NCI-H146 (cell line): Measurements from ENCODE around the gene DYNC2H1.
"Not testable (repeated sequence)": the region's sequence is repeated elsewhere in the genome, so short reads cannot be mapped to it uniquely, and the experiment has no call there.

Source experiments
- DNase-seq: peaks from one replicate; lab custom pipeline; 2025; lab: John Stamatoyannopoulos, UW

The DYNC2H1 gene

DNA sequence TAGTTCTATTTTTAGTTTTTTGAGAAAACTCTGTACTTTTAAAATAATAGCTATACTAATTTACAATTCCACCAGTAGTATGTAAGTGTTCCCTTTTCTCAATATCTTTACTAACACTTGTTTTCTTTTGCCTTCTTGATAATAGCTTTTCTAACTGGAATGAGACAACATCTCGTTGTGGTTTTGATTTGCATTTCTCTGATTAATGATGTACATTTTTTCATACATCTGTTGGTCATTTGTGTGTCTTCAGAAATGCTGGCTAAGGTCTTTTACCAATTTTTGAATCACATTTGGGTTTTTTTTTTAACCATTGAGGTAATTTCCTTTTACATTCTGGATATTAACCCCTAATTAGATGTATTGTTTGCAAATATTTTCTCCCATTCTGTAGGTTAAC, 258.9 kb downstream of the DYNC2H1 start:
- DNase-seq = no peak

DNA sequence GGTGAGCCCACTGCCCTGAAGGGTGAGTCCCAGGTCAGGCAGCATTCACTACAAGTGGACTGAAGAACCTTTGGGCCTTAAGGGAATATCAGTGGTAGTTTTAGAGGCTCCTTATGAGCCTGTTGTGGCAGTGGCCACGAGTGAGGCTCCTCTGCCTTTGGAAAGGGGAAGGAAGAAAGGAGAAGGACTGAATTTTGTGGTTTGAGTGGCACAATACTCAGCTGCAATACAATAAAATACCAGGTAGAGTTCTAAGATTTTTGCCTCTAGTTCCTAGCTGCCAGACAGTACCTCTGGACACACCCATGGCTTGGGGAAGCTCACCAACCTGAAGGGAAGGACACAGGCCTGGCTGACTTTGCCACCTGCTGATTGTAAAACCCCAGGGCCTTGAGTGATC, 260.9 kb downstream of the DYNC2H1 start:
- DNase-seq = no peak

DNA sequence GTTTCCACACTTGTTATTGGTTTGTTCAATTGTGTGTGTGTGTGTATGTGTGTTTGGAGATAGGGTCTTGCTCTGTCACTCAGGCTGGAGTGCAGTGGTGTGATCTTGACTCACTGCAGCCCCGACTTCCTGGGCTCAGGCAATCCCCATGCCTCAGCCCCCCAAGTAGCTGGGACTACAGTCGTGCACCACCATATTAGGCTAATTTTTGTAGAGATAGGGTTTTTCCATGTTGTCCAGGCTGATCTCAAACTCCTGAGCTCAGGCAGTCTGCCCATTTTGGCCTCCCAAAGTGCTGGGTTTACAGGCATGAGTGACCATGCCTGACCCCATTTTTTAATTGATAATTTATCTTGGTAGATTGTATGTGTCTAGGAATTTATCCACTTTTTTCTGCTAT, 263.7 kb downstream of the DYNC2H1 start:
- DNase-seq = no peak

DNA sequence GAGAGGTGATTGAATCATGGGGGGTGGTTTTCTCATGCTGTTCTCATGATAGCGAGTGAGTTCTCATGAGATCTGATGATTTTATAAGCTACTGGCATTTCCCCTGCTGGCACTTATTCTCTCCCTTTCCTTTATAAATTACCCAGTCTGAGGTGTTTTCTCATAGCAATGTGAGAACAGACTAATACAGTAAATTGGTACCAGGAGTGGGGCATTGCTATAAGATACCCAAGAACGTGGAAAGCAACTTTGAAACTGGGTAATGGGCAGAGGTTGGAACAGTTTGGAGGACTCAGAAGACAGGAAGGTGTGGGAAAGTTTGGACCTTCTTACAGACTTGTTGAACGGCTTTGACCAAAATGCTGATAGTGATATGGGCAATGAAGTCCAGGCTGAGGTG, 265.0 kb downstream of the DYNC2H1 start:
- DNase-seq = not testable (repeated sequence)

DNA sequence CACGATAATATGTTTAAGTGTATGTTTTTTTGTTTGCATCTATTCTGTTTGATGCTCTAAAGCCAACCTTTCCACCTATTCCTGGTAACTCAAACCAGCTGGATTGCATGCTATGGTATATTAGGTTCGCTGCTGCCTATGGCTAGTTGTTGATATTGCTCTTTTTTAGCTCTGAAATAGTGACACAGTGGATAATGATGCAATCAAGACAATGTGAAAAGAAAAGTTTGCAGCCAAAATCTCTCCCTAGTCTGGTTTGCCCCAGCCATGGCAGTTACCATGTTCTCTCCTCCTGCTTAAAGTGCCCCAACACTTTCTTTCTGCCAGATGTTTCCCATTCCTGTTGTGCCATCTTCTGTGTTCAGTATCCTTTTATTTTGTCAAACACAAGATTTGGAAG, 269.7 kb downstream of the DYNC2H1 start:
- DNase-seq = no peak

DNA sequence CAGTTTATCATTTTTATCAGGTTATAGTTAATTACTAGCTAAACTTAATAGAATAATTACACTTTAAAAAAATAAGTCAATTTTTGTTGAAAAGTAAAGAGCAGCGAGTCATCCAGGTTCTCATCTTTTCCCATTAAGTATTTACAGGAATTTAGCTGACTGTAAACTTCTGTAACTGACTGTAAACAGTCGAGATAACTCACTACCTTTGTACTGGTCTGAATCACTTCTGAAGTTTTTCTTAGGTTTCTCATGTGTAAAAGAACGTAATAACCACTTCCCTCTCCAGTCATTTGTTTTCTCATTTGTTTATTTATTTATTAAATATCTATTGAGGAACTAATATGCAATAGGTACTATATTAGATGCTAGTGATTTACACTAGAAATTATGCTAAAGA, 270.8 kb downstream of the DYNC2H1 start:
- DNase-seq = no peak

DNA sequence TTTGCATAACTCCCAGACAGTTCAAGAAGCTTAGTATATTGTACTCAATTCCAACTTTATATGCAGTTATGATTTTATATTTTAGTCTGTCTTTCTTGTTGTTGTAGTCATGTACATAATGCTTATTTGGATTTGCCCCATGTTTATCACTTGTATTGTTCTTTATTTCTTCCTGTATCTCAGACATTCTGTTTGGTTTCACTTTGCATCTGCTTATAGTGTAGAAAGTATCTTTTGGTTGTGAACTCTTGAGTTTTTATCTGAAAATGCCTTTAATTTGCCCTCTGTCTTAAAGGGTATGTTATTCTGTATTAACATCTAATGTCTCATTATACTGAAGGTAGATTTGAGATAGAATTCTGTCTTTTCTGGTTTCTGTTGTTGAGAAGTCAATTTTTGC, 275.4 kb downstream of the DYNC2H1 start:
- DNase-seq = no peak

DNA sequence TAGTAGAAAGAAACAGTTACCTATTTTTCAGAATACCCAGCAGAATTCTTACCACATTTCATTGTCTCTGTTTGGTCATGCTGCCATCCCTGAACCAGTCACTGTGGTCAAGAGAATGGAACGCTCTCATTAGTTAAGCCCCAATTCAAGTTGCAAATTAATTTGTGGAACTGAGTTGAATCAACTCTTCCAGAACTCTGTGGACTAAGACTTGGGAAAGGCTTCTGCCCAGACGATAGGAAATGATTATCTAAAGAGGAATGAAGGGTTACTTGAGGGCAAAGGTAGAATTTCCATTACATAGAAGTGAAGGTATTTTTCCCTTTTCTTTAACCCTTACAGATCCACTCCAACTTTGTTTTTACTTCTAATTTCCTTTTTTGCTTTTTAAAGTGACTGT, 286.4 kb downstream of the DYNC2H1 start:
- no peak for DNase-seq

DNA sequence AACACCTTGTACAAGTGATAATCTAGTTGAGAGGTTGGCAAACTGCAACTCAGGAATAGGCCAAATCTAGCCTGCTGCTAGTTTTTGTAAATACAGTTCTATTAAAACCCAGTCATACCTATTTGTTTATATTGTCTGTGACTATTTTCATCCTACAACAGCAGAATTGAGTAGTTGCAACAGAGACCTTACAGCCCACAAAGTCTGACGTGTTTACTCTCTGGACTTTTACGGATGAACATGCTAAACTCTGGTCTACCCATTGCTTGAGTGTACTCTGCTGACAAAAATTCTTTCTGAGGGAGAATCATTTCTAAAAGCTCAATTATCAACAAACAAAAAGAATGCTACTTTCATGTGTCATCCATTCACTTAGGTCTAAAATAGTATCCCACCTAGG, 287.0 kb downstream of the DYNC2H1 start:
- no peak for DNase-seq

DNA sequence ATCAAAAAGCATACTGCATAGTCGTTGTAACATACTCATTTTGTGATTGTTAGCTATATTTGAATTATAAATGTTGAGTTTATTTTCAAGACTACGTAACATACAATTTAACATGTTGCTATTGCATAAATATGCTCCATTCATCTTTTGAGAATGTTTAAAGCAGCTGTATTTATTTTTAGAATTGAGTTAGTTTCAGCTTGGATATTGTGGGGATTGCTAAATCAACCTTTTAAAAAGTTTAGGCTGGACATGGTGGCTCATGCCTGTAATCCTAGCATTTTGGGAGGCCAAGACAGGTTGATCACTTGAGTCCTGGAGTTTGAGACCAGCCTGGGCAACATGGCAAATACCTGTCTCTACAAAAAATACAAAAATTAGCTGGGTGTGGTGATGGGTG, 288.1 kb downstream of the DYNC2H1 start:
- DNase-seq = no peak

DNA sequence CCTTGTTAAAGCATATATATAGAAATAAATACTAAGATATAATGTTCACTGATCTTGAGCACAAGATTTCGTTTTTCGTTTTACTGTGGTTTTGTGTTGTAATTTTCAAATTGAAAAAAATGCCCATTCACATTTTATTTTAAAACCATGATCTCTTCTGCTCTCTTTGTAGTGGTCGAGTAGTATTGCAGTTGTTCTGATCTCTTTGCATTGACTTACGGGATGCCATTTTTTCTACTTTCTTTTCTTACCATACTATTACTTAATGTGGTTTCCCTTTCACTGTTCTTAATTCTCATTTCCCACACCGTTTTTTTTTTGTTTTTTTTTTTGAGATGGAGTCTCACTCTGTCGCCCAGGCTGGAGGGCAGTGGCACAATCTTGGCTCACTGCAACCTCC, 289.6 kb downstream of the DYNC2H1 start:
- DNase-seq = no peak

DNA sequence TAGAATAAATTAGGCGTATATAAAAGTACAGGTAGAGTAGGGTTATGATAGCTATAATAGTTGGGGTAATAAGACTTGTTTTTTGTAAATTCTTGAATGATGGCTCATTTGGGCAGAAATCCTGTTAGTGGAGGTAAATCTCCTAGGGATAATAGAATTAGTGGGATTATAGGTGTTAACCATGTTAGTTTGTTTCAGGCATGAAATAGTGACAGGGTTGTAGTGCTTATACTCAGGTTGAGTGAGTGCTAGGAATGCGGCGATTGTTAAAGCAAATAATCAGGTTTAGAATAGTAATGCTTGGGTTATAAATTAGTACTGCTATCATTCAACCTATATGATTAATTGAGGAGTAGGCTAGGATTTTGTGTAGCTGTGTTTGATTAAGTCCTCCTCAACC, 297.1 kb downstream of the DYNC2H1 start:
- DNase-seq = no peak

DNA sequence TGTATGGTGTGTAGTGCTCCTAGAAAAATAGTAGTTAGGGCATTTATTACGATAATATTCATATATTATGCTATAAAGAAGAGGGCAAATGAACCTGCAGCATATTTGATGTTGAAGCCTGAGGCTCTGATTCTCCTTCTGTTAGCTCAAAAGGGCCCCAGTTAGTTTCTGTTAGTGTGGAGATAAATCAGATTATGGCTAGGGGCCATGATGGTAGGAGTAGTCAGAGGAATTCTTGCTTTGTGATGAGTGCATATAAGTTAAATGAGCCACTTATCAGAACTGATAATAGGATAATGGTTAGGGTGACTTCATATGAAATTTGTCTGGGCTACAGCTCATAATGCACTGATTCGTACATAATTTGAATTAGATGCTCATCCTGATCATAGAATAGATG, 298.4 kb downstream of the DYNC2H1 start:
- DNase-seq = no peak

DNA sequence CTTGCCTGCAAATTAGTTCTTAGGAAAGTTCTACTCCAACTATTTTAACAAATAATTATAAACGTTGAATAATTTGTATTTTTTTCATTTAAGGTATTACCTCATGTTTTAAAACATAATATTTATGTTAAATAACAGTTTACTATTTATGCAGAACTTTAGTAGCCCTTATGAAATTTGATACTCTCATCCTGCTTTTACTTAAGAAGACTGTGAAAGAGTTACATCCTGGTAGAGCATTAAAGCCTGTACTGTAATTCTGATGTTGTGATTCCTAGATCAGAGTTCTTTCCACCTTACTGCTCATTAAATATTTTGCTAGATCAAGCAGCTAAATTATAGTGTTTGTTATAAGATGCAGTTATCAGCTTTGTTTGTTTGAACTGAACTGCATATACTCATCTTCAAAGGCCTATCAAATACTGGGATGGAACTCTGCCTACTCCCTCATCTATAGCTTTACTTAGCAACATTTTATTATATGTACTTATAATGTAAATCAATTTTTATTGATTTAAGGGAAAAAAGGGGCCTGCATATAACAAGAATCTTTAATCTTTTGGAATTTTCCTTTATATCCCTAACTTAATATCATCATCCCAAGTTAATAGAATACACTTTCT, 304.2 kb downstream of the DYNC2H1 start:
- no peak for DNase-seq

DNA sequence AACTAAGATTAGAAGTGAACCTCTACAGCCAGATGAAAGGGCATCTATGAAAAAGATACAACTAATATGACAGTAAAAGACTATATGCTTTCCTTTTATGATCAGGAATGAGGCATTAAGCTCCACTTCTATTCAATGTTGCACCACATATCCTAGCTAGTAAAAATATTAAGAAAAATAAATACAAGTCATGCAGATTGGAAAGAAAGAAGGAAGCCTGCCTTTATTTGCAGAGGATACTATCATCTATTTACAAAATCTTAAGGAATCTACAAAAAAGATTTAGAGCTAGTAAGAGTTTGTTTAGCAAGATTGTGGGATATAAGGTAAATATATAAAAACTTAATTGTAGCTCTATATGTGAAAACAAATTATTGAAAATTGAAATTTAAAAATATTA, 308.8 kb downstream of the DYNC2H1 start:
- no peak for DNase-seq

DNA sequence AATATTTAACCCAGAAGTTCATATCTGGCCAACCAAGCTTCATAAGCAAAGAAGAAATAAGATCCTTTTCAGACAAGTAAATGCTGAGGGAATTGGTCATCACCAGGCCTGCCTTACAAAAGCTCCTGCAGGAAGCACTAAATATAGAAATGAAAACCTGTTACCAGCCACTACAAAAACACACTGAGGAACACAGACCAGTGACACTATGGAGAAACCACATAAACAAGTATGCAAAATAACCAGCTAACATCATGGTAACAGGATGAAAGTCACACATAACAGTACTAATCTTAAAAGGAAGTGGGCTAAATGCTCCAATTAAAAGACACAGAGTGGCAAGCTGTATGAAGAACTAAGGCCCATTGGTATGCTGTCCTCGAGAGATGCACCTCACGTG, 311.4 kb downstream of the DYNC2H1 start:
- DNase-seq = no peak

DNA sequence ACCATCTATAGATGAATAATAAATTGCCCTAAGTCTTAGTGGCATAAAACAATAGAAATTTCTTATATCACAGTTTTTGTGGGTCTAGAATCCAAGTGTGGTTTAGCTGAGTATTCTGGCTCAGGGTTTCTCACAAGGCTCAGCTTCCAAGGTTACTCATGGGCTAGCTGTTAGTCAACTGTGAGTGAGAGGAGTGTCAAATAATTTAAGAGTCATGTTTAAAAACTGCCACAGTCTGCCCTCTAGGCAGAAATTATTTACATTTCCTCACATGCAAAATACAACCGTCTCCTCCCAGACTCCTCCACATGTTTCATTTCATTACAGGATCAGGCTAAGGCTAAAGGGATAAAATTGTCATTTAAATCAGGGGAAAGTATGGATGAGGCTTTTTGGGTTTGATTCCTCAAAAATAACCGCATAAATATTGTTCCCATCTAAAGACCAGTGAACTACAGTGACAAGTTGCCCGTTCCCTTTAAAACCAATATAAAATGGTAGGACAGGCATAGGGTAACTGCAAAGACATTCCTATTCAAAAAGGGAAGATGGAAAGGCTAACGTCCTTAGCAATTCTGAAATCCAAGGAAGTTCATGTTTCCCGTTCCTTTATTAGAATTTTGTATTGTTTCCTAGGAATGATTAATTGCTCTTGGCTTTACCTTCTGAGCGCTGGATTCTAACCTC, 324.3 kb downstream of the DYNC2H1 start:
- no peak for DNase-seq

DNA sequence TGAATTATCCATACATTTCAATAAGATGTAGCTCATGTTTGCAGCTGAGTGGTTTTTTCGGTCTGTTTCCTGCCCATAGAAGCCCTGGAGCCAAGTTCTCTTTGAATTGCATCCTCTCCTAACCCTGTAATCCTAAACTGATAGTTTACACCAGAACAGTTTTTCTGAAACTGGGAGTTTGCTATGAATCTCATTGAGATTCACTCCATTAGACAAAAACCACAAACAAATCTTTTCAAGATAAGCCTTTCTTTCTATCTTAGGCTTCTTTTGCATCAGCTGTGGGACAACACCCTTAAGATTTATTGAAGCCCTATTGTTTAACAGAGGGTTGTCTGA, 324.8 kb downstream of the DYNC2H1 start:
- no peak for DNase-seq

DNA sequence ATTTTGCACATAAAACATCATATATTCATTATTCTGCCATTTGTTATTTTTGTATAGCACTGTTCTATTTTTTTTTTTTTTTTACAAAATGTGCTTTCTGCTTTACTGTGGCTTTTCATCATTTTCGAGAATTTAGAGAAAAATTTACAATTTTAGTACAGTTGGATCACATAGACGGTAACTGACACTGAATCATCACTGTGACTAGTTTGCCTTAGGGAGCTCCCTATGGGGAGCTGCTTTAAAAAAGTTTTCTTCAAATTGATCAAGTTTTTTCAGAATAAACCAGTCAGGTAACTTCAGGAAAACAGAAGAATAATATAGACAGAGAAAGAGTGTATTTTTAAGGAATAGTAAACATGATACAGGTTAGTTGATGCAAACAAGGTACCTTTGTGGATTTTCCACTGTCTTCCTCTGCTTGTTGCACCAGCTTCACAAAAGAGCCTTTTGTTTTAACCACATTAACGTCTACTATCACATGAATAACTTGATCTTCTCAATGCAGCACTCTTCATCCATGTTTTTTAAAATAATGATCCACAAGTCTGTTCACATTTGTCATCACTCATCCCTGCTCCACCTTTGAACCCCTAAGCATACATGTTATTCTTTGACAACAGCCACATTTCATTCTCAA, 327.0 kb downstream of the DYNC2H1 start:
- DNase-seq = no peak

DNA sequence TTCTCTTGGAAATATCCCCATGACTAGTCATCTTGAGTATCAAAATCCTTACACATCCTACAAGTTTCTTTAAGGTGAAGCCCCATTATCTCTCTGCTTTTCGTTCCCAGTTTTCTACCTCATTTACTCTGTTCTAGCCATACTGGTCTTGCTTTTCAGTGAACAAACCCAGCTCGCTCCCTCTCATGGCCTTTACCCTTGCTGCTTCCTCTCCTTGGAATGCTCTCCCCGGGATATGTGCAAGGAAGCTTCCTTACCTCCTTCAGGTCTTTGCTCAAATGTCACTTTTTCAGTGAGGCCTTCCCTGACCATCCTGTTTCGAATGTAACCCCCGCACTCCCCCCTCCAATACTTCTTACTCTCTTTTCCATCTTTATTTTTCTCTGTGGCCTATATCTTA, 331.8 kb downstream of the DYNC2H1 start:
- no peak for DNase-seq

DNA sequence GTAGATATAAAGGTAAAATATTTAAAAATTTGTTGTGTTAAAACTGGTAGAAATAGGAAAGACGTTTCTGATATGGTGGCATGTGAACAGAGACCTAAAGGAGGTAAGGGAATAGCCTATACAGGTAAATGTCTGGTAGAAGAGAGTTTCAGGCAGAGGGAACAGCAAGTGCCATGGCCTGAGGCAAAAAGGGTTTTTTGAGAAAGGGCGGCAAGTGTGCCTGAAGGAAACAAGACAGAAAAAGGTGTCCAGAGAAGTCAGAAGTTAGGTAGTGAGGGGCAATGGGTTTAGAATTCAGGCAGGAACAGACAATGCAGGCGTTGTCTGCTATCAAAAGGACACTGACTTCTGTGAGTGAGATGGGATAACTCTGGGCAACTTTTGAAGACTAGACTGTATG, 339.7 kb downstream of the DYNC2H1 start:
- DNase-seq = no peak

DNA sequence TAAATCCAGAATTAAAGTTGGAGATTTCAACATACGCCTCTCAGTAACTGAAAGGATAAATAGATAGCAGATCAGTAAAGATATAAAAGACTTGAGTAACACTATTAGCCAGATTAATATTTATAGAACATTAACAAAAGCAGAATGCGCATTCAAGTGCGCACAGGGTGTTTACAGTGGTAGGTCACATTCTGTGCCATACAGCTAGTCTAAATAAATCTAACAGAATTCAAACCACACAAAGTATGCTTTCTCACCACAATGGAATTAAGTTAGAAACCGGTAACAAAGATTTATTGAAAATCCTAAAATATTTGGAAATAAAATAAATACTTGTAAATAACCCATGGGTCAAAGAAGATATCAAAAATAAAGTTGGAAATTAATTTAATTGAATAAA, 341.0 kb downstream of the DYNC2H1 start:
- no peak for DNase-seq

DNA sequence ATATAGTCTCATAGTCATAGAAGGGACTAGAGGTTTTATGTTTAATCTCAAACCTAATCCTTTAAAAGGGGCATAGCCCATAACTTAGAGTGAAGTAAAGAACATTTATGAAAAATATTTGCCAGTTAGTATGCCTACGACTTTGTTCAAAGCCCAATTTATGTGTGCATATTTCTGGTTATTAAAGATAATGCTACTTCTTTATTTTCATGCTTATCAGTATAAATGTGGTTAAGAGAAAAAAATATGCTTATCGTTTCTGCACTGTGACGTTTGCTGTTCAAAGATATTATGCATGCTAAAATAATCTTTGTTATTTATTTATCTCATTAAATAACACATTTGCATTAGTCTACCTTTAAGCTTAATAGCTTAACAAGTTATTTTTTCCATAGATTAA, 343.9 kb downstream of the DYNC2H1 start:
- DNase-seq = no peak
